Measurements from ENCODE around the gene CTSZ.

Gene CTSZ

DNA sequence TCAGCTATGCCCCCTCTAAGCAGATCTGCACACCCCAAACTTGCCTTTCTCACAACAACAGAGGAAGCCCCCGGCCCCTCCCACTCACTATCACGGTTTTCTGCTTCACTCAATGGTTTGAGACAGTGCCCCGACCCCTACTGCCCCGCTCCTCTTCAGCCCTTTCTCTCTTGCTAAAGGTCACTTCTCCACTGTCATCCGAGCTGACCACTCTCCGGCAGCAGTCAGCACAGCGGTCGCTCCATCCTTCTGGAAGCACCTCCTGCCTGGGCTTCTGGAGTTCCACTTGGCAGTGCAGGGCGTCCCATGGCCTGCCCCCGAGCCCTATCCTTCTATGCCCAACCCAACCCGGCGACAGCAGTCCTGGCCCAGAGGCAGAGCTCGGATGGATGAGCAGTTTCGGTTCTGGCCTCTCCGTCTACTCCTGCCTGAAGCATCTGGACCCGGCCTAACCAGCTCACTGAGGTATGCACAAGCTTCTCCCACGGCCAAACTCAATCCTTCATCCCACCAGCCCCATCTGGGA, 4.1 kb downstream of the CTSZ start:
- no peak for DNase-seq
- in situ Hi-C loops (cut with MboI; ENCODE audit: low pct_unique_long_range_greater_than_20kb, low sequenced_read_pairs) = no loop called here

DNA sequence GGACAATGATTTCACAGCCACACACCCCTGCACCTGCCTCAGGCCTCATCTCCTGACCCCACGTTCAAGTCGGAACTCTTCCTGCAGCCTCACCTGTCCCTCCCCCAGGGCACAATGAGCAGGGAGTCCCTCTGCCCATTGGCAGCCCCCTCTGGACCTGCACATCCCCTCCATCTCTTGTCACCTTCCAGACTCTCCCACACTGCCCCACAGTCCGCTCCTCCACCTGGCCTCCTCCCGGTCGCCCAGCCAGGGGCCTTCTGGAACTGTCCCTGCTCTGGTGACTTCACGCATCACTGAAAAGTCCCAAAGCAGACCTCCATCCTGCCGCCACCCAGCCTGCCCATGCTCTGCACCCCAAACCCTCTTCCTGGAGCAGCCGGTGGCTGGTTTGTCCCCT, 4.7 kb downstream of the CTSZ start:
- in situ Hi-C loops (cut with MboI; ENCODE audit: low pct_unique_long_range_greater_than_20kb, low sequenced_read_pairs) = no loop called here

DNA sequence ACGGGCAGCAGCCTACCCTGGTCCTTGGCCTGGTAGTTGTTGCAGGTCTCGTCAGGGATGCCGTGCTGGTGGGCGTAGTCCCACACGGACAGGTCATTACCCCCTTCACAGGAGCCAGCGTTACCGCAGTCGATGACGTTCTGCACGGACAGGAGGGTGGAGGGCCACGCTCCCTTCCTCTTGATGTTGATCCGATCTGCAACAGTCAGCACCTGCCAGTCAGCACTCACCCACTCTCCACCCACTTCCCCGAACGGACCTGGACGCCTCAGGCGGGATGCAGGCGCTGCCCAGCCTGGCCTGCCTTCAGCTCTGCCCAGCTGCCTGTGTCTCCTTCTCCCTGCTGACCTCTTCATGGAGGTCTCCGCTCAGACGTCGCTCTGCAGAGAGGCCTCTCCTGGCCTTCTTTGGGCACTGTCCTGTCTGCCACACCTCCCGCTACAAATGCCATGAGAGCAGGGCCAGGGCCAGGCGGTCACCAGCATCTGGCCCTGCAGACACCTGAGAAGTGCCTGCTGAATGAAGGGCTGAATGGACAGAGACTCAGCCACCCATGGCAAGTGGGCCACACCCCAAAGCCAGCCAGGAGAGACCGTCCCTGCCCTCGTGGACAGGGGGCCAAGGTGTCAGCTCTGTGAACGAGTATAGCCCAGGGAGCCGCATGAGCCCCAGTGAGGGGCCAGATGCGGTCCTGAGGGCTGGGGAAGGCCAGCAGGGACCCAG, 5.4 kb downstream of the CTSZ start:
- in situ Hi-C loops (cut with MboI; ENCODE audit: low pct_unique_long_range_greater_than_20kb, low sequenced_read_pairs) = no loop called here

More for the DNA sequence above, 4.7 kb downstream of the CTSZ start:
- DNase-seq = no peak

DNA sequence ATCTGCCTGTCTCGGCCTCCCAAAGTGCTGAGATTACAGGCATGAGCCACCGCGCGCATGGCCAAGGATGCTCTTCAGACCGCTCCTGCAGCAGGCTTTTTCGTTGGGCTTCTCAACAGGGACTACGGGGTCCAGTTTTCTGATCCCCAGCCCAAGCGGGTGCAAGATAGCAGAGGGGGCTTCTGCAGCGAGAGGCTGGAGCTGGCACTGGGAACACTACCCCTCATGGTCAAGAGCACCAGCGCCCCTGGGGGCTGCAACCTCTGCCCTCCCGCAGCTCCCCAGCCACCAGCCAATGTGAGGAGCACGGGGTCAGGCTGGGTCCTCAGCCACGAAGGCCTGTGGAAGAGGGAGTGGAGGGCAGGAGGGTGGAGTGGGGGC, 6.0 kb downstream of the CTSZ start:
- in situ Hi-C loops (cut with MboI; ENCODE audit: low pct_unique_long_range_greater_than_20kb, low sequenced_read_pairs) = no loop called here
- DNase-seq = no peak

More for the DNA sequence above, 5.4 kb downstream of the CTSZ start:
- DNase-seq = no peak

DNA sequence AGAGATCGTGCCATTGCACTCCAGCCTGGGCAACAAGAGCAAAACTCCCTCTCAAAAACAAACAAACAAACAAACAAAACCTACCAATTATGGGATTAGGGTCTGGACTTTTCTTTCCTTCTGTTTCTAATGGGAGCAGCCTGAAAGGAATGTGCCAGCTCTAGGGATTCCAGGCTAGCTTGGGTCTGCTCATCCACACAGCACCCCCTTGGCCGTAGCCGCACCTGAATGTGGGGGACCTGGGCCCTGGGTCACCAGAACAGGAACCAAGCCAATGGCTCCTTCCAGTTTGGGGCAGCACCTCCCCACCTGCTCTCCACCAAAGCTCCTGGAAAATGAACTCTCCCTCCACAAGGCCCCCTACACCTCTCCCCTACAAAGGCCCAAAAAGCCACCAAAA, 6.7 kb downstream of the CTSZ start:
- DNase-seq = no peak
- in situ Hi-C loops (cut with MboI; ENCODE audit: low pct_unique_long_range_greater_than_20kb, low sequenced_read_pairs) = no loop called here

DNA sequence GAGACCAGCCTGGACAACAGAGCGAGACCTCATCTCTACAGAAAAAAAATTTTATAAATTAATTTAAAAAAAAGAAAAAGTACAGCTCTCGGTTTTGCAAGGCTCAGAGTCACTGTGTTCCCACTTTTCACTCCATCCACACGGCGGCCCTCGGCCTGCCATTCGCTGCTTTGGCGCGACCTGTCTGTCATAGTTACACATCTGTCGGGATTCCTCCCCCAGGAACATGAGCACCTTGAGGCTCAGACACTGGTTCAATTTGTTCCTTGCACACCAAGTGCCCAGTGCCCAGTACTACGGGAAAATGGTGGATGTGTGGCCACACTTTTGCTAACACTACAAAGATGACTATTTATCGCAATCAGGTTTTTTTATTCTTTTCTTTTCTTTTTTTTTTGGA, 8.4 kb downstream of the CTSZ start:
- no peak for DNase-seq
- in situ Hi-C loops (cut with MboI; ENCODE audit: low pct_unique_long_range_greater_than_20kb, low sequenced_read_pairs) = no loop called here

DNA sequence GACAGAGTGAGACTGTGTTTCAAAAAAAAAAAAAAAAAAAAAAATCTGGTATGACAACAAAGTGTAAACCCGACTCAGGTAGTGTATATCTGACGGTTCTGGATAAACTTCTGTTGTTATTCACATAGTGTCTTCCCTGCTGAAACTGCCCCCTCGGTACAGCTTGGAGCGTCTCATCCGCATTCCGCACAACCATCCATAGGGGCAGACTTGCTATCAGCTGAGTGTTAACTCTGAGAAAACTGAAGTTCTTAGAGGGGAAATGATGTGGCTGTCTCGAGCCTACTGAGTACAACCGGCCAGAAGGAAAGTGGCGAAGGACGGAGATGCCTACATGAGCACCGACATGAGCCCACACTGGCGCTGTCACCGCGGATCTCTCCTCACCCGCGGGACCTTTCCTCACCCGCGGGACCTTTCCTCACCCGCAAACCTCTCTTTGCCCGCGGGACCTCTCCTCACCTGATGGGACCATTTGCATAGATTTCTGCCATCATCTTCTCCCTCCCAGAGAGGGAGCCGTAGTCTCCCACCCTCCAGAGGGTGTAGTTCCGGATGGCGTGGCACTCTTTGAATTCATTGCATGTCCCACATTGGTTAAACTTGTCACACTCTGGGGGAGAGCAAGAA, 9.8 kb downstream of the CTSZ start:
- no peak for DNase-seq
- in situ Hi-C loops (cut with MboI; ENCODE audit: low pct_unique_long_range_greater_than_20kb, low sequenced_read_pairs) = no loop called here

DNA sequence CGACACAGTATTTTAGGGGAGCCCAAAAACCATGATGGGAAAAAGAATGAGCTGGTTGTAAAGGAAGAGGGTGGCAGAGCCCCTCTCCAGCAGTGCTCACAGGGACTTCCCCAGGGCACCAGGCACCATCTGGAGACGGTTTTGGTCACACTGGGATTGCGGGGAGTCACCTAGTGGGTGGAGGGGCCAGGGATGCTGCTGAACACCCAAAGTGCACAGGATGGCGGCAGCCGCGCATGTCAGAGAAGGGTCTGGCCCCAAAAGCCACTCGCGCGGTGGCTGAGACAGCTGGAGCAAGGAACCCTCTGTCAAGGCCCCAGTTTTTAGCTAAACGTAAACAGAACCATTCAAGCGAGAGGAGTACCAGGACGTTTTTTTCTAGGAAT, 10.8 kb downstream of the CTSZ start:
- in situ Hi-C loops (cut with MboI; ENCODE audit: low pct_unique_long_range_greater_than_20kb, low sequenced_read_pairs) = no loop called here
- DNase-seq = no peak

DNA sequence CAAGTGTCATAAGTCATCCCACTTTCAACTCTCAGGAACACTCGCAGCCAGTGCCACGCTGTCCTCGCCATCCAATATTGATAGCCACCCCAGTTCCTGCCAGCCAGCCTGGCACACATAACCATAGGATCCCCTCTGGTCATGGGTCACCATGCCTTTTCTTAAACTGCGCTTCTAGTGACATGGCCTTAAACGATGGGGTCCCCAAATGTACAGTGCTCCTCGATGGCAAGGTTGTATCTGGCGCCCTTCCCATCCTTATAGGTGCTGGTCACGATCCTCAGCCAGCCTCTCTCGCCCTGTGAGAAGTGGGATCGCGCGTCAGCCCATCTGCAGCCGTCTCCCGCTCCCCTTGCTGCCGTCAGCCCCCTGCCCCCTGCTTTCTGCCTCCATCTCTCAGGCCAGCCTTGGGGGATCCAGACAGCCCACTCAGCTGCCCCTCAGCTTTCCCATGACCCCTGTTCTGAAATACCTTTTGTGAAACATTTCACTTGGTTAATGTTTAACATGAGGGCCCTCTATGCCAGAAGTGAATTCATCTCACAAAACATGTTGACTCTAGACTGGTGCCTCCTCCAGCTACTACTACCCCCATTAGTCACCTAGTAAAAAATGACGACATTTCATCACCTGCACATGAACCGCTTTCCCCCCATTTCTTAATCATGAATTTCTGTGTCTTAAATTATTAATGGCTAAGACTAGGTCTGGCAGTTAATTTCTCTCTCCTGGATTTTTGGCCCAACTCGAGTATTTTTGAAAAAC, 11.4 kb downstream of the CTSZ start:
- no peak for DNase-seq
- in situ Hi-C loops (cut with MboI; ENCODE audit: low pct_unique_long_range_greater_than_20kb, low sequenced_read_pairs) = no loop called here

DNA sequence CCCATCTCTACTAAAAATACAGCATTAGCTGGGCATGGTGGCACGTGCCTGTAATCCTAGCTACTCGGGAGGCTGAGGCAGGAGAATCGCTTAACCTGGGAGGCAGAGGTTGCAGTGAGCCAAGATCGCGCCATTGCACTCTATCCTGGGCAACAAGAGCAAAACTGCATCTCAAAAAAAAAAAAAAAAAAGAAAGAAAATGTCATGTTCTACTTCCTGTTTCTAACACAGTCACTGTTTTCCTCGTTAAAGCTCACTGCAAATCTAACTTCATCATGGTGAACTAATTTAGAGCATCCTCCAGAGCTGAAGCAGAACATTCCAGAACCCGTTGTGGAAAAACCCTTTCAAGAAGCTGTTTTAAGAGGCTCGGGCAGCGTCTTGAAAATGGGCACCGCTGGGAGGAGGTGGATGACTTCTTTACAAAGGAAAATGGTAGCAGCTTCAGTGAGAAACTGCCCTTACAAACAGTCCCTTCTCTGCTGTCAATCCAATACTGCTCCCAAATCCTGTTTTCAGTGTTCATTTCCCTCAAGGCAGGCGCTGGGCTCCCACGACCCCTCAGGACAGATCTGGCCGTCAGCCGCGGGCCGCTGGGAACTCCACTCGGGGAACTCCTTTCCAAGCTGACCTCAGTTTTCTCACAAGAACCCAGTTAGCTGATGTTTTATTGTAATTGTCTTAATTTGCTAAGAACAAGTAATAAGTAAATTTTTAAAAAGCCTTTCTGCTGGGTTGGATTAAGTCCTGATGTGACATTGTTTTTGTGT, 12.5 kb downstream of the CTSZ start:
- in situ Hi-C loops (cut with MboI; ENCODE audit: low pct_unique_long_range_greater_than_20kb, low sequenced_read_pairs) = no loop called here
- DNase-seq = no peak

DNA sequence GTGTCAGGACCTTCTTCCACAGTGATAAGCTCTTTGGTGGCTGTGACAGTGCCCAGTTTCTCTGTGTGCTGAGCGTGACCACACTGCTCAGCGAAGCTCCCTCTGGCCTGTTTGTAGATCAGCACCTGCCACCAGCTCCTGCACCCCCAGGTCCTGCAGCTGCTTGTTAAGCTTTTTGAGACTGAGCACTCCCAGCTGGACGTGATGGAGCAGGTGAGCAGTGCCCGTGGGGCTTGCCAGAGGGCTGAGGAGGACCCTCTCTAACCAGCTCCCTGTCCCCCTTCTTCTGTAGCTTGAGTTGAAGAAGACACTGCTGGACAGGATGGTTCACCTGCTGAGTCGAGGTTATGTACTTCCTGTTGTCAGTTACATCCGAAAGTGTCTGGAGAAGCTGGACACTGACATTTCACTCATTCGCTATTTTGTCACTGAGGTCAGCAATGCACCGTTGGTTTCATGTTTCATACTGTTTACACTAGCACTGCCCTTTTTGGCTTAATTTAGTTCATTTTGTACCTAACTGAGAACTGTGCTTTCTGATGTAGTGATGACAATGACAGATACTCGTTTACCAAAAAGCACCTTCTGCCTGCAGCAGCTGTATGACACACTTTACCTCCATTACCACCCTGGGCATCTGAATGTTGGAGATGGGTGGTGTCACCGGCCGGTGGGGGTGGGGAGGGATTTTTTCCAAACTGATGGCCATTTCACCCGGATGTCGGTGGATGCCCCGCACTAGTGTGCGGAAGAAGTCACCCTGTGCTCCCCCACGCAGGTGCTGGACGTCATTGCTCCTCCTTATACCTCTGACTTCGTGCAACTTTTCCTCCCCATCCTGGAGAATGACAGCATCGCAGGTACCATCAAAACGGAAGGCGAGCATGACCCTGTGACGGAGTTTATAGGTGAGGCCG, 13.5 kb downstream of the CTSZ start:
- in situ Hi-C loops (cut with MboI; ENCODE audit: low pct_unique_long_range_greater_than_20kb, low sequenced_read_pairs) = no loop called here

DNA sequence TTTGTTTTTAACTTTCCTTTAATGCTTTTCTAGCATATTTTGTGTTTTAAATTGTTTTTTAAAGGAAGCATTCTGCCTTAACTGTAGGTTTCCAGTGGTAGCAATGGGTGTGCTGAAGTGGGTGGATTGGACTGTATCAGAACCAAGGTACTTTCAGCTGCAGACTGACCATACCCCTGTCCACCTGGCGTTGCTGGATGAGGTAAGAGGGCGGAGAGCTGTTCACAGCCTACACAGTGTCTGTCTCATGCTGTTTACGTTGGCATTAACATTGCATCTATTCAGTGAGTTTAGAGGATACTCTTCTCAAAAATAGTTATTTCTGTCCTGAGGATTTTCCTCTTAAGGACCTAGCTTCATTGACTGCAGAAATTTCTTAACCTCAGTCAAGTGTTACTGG, 14.1 kb downstream of the CTSZ start:
- DNase-seq = no peak
- in situ Hi-C loops (cut with MboI; ENCODE audit: low pct_unique_long_range_greater_than_20kb, low sequenced_read_pairs) = no loop called here

More for the DNA sequence above, 13.5 kb downstream of the CTSZ start:
- no peak for DNase-seq

DNA sequence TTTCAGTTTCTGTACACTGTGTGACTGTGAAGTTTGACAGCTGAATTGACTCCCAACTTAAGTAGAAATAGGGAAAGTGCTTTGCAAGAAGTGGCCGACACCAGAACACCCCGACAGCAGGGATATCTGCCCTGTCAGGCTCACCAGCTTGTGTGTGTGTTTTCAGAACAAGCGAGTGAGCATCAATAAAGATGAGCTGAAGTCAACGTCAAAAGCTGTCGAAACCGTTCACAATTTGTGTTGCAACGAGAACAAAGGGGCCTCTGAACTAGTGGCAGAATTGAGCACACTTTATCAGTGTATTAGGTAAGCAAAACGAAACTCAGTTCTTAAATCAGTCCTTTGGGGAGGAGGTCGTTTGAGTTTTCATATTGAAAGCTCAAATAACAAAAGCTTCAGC, 15.3 kb downstream of the CTSZ start:
- in situ Hi-C loops (cut with MboI; ENCODE audit: low pct_unique_long_range_greater_than_20kb, low sequenced_read_pairs) = no loop called here
- no peak for DNase-seq

DNA sequence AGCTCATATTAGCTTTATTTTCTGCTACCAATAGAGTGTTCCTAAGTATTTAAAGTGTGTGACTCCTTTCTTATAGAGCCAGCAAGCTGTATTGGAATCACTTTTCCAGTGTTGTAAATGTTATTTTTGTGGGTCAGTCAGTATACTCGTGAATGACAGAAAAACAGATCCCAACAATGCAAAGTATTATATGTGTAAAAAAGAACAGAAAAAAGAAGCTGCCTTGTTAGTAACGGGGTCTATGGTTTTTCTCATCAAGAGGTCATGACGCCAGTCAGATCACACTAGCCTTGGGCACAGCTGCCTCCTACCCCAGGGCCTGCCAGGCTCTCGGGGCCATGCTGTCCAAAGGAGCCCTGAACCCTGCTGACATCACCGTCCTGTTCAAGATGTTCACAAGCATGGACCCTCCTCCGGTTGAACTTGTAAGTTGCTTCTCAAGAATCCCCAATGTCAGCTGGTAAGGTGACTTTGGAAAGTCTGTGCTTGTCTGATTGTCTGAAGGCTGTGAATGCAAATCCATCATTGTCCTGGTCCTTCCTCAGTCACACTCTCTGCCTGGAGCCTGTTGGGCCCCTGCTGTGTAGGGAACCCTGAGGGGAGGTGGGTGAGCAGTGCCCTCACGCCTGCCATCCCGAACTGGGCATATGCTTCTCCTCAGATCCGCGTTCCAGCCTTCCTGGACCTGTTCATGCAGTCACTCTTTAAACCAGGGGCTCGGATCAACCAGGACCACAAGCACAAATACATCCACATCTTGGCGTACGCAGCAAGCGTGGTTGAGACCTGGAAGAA, 16.2 kb downstream of the CTSZ start:
- no peak for DNase-seq
- in situ Hi-C loops (cut with MboI; ENCODE audit: low pct_unique_long_range_greater_than_20kb, low sequenced_read_pairs) = no loop called here

DNA sequence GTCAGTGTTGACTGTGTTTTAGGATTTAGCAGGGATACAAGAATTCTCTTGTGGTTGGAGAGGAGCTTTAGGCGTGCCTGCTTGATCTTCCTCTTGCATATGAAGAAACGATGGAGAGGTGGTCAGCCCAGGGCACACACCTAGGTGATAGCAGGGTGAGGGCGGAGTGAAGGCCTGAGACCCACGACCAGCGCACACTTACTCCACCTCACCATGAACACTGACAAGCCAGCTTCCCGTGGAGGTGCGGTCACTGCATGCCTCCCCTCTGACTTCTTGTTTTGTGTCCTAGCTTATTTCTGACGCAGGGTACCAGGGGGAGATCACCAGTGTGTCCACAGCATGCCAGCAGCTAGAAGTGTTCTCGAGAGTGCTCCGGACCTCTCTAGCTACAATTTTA, 17.9 kb downstream of the CTSZ start:
- in situ Hi-C loops (cut with MboI; ENCODE audit: low pct_unique_long_range_greater_than_20kb, low sequenced_read_pairs) = no loop called here
- no peak for DNase-seq

DNA sequence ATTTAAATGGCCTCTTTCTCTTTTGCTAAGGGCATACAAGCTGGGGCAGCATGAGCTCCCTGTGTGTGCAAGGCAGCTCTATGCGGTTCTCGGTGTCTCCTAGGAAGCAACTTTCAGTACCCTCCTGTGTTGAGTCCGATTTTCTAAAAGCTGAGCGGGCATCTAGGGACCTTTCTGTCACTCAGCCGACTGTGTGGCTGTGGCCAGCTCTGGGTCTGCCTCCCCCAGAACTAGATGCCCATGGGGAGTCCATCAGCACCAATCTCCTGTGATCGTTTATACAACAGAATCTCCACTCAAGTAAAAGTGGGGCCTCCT, 18.5 kb downstream of the CTSZ start:
- in situ Hi-C loops (cut with MboI; ENCODE audit: low pct_unique_long_range_greater_than_20kb, low sequenced_read_pairs) = no loop called here
- no peak for DNase-seq

DNA sequence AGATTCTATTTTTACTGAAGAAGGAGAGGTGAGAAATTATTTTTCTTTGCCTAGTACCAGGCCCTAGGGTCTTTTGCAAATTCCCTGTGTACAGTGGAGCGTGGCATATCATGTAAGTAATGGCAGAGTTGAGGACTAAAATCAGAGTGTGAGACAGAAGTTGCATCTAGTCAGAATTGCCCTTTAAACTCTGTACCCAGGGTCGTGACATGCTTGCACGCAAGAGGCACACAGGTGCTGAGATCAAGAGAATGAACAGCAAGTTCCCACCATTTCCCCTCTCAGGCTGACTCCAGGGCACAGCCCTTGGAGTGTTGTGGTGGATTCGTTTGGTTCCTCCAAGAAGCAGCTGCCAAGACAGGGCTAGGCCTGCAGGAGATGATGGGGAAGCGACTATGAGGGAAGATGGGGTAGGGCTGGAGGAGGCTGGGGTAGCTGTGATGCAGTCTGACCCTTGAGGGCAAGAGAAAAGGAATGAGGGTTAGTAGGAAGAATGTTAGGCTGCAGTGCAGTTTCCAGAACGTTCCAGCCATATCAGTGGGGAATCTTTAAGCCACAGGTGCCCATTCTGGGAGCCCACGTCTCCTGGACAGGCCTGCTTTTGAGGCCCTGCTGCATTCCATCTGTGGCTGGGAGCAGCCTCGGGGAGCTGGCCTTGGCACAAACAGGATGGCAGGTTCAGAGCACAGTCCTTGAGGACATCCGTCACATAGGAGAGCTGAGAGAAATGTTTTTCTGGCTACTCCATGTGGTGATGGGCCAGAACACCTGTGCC, 19.1 kb downstream of the CTSZ start:
- no peak for DNase-seq
- in situ Hi-C loops (cut with MboI; ENCODE audit: low pct_unique_long_range_greater_than_20kb, low sequenced_read_pairs) = no loop called here

Measured in KBM-7 (cell line).